Neural cell (in vitro differentiated cells): Measurements from ENCODE around the gene PHOX2A. TPM values are rescaled to one million over a fixed set of nuclear protein-coding genes. Genes with fewer than 3 reads are reported as not detected.

Experiments used
- H2AFZ ChIP-seq: fragments of 200-600, 300-800 bp; sonication (generic), shearing (Covaris generic); 2 replicates; pipeline ENCODE4 v1.6.0; 2014; ENCODE audit warnings: low read depth, mild to moderate bottlenecking, antibody characterized with exemption, low read length, moderate library complexity
- H3F3A ChIP-seq: fragments of 200-600 bp; shearing (Covaris generic); 2 replicates; pipeline ENCODE4 v1.6.1; 2016; ENCODE audit warnings: mild to moderate bottlenecking, moderate library complexity, mixed read lengths, antibody characterized with exemption, low read length; ENCODE audit not compliant: insufficient read depth, poor library complexity, severe bottlenecking
- H3K27ac ChIP-seq: fragments of 200-600, 300-800 bp; sonication (generic), shearing (Covaris generic); 2 replicates; pipeline ENCODE4 v1.5.1; 2014; ENCODE audit warnings: mild to moderate bottlenecking, low read length, moderate library complexity
- H3K27me3 ChIP-seq: fragments of 300-800, 200-600 bp; sonication (generic), shearing (Covaris generic); 2 replicates; pipeline ENCODE4 v1.6.0; 2014; ENCODE audit warnings: mild to moderate bottlenecking, low read depth, low read length, moderate library complexity; ENCODE audit not compliant: insufficient read depth
- H3K36me3 ChIP-seq: fragments of 300-800, 200-600 bp; sonication (generic), shearing (Covaris generic); 2 replicates; pipeline ENCODE4 v1.5.1; 2014; ENCODE audit warnings: mild to moderate bottlenecking, antibody characterized with exemption, low read length, moderate library complexity; ENCODE audit not compliant: insufficient read depth
- H3K4me2 ChIP-seq: fragments of 300-800, 200-600 bp; sonication (generic), shearing (Covaris generic); 2 replicates; pipeline ENCODE4 v1.6.0; 2014; ENCODE audit warnings: mild to moderate bottlenecking, low read length
- H3K4me3 ChIP-seq: fragments of 300-800, 200-600 bp; sonication (generic), shearing (Covaris generic); 2 replicates; pipeline ENCODE4 v1.5.1; 2014; ENCODE audit warnings: mild to moderate bottlenecking, low read length, moderate library complexity
- H3K79me2 ChIP-seq: fragments of 200-600 bp; shearing (Covaris generic); replicated peaks from 2 replicates; pipeline ENCODE4 v1.6.0; 2014; ENCODE audit warnings: mild to moderate bottlenecking, low read length, moderate library complexity; ENCODE audit not compliant: insufficient read depth
- H3K9ac ChIP-seq: fragments of 300-800, 200-600 bp; sonication (generic), shearing (Covaris generic); 2 replicates; pipeline ENCODE4 v1.6.1; 2016; ENCODE audit warnings: mild to moderate bottlenecking, low read length, mixed read lengths
- H3K9me2 ChIP-seq: fragments of 200-600 bp; shearing (Covaris generic); 2 replicates; pipeline ENCODE4 v1.6.1; 2016; ENCODE audit warnings: mild to moderate bottlenecking, low read length, mixed read lengths; ENCODE audit not compliant: insufficient read depth
- H3K9me3 ChIP-seq: fragments of 200-600, 300-800 bp; sonication (generic), shearing (Covaris generic); 2 replicates; pipeline ENCODE4 v1.6.1; 2016; ENCODE audit warnings: mild to moderate bottlenecking, mixed run types, low read length, moderate library complexity, mixed read lengths
- H4K20me1 ChIP-seq: fragments of 200-600 bp; shearing (Covaris generic); 2 replicates; pipeline ENCODE4 v1.6.1; 2016; ENCODE audit warnings: mild to moderate bottlenecking, mixed run types; ENCODE audit not compliant: insufficient read depth
- CTCF ChIP-seq: fragments of 450-650 bp; IDR thresholded peaks from 2 replicates; pipeline ENCODE4 v1.5.1; 2014; ENCODE audit warnings: antibody characterized with exemption, mild to moderate bottlenecking, moderate library complexity; ENCODE audit not compliant: poor library complexity, severe bottlenecking
- EP300 ChIP-seq: fragments of 450-650 bp; conservative IDR thresholded peaks from 2 replicates; pipeline ENCODE4 v1.6.1; 2014; ENCODE audit warnings: antibody characterized with exemption, mild to moderate bottlenecking, moderate library complexity; ENCODE audit not compliant: poor library complexity, severe bottlenecking
- EZH2 ChIP-seq: fragments of 200-600, 300-800 bp; shearing (Covaris generic), sonication (generic); IDR thresholded peaks from 2 replicates; pipeline ENCODE4 v1.6.1; 2014; ENCODE audit warnings: antibody characterized with exemption, low read length, borderline replicate concordance, mild to moderate bottlenecking; ENCODE audit not compliant: insufficient read depth, poor library complexity, severe bottlenecking
- MXI1 ChIP-seq: fragments of 450-650 bp; conservative IDR thresholded peaks from 2 replicates; pipeline ENCODE4 v1.6.1; 2014; ENCODE audit warnings: antibody characterized with exemption, mild to moderate bottlenecking; ENCODE audit not compliant: poor library complexity, severe bottlenecking
- POLR2AphosphoS5 ChIP-seq: IDR thresholded peaks from 2 replicates; pipeline ENCODE4 v1.6.1; 2012
- RAD21 ChIP-seq: fragments of 450-650 bp; conservative IDR thresholded peaks from 2 replicates; pipeline ENCODE4 v1.6.1; 2014; ENCODE audit warnings: antibody characterized with exemption, mild to moderate bottlenecking, moderate library complexity
- REST ChIP-seq: IDR thresholded peaks from 2 replicates; pipeline ENCODE4 v1.6.1; 2012; ENCODE audit warnings: borderline replicate concordance
- SMC3 ChIP-seq: fragments of 450-650 bp; conservative IDR thresholded peaks from 2 replicates; pipeline ENCODE4 v1.6.1; 2014; ENCODE audit warnings: antibody characterized with exemption, mild to moderate bottlenecking, moderate library complexity; ENCODE audit not compliant: poor library complexity
- TAF1 ChIP-seq: IDR thresholded peaks from 2 replicates; pipeline ENCODE4 v1.6.1; 2012; ENCODE audit warnings: low read depth
- polyA minus RNA-seq: library from RNA; depleted of rRNA, polyadenylated mRNA; stranded (reverse); fragments of >200 nt; gene quantifications from 2 replicates; pipeline ENCODE4 v1.2.3, GENCODE V29; 2014
- polyA plus RNA-seq: library from polyadenylated mRNA; depleted of rRNA; stranded (reverse); fragments of >200 nt; gene quantifications from 2 replicates; pipeline ENCODE4 v1.2.3, GENCODE V29; 2014

Gene PHOX2A
- polyA plus RNA-seq (not detected in 2 replicates), polyA minus RNA-seq (not detected in 2 replicates)

GRCh38 chr11:72244060-72244360 is at the start of gene PHOX2A:
Gene PHOX2A (minus strand): TSS chr11:72244176. CDS start chr11:72244004, 172 bp downstream.
- Histone ChIP-seq H3K4me3 (peak within 1 kb of the TSS; percentile 49), H3K4me2 (no peak within 1 kb of the TSS), H3F3A (no peaks in the 10 kb centered on the region), H3K9me2 (no peaks in the 10 kb centered on the region), H3K27ac (no peak within 1 kb of the TSS), H3K27me3 (peaks cover 87% of the 10 kb centered on the region), H3K36me3 (no peaks in the 10 kb centered on the region), H2AFZ (no peak within 1 kb of the TSS), H3K9ac (no peak within 1 kb of the TSS), H4K20me1 (no peaks in the 10 kb centered on the region), H3K79me2 (no peaks in the 10 kb centered on the region), H3K9me3 (peaks cover 4% of the 10 kb centered on the region)
- TF ChIP-seq EP300 (no peak), TAF1 (no peak), EZH2 (no peak), REST (no peak), RAD21 (no peak), CTCF (no peak), SMC3 (no peak), MXI1 (no peak), POLR2AphosphoS5 (no peak)

GRCh38 chr11:72293391-72293790 is 49.4 kb upstream of the PHOX2A start:
- Histone ChIP-seq H3F3A (no peaks in the 10 kb centered on the region), H3K9me3 (no peaks in the 10 kb centered on the region), H4K20me1 (no peaks in the 10 kb centered on the region), H3K9me2 (no peaks in the 10 kb centered on the region), H3K9ac (no peak overlapping the region), H3K79me2 (no peaks in the 10 kb centered on the region), H3K27me3 (no peaks in the 10 kb centered on the region), H3K27ac (no peak overlapping the region), H2AFZ (no peak overlapping the region), H3K4me2 (no peak overlapping the region), H3K36me3 (peaks cover 4% of the 10 kb centered on the region), H3K4me3 (no peak overlapping the region)
- no peak for TF ChIP-seq CTCF
- no peak for TF ChIP-seq MXI1
- no peak for TF ChIP-seq EP300
- no peak for TF ChIP-seq TAF1
- no peak for TF ChIP-seq EZH2
- TF ChIP-seq POLR2AphosphoS5: no peak
- no peak for TF ChIP-seq REST
- TF ChIP-seq RAD21: no peak
- TF ChIP-seq SMC3: no peak
